PC-9 (cell line): ENCODE results near the gene ST8SIA1.

Experiments
- EZH2 ChIP-seq: fragments of 200-600 bp; sonication (generic); IDR thresholded peaks from 2 replicates; pipeline ENCODE4 v1.8.0; 2017; ENCODE audit warnings: antibody characterized with exemption, low read depth
- TF ChIP-seq, protein P1 (sequence below): fragments of 200-600 bp; sonication (generic); conservative IDR thresholded peaks from 2 replicates; pipeline ENCODE4 v1.6.1; 2017; ENCODE audit warnings: mixed run types, antibody characterized with exemption, mild to moderate bottlenecking, moderate library complexity

DNA sequence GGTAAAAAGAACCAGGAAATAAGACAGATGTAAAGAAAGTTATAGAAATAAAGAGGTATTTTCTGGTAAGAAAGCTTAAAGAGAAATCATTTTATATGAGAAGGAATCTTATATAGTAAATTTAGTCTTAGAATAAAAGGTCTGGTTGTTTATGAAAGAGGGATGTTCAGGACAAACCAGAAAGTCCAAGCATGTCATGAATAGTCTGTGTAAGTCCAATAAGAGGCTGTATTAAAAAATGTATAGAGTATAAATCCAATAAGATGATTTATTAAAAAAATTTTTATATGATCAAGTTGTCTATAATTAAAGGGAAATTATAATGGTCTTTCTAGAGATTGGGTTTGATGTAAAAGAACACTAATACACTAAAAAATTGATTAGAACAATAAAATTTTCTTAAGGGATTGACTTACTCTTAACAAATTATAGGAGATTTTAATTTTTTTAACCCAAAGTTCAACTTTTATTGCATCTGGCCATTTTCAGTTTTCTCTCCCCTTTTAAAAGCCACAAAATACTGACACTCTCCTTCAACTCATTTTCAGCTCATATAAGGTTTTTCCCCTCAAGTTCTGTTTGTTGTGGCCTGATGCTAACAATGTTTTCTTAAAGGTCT lies 35.1 kb downstream of the ST8SIA1 start:
- TF ChIP-seq, protein P1, sequence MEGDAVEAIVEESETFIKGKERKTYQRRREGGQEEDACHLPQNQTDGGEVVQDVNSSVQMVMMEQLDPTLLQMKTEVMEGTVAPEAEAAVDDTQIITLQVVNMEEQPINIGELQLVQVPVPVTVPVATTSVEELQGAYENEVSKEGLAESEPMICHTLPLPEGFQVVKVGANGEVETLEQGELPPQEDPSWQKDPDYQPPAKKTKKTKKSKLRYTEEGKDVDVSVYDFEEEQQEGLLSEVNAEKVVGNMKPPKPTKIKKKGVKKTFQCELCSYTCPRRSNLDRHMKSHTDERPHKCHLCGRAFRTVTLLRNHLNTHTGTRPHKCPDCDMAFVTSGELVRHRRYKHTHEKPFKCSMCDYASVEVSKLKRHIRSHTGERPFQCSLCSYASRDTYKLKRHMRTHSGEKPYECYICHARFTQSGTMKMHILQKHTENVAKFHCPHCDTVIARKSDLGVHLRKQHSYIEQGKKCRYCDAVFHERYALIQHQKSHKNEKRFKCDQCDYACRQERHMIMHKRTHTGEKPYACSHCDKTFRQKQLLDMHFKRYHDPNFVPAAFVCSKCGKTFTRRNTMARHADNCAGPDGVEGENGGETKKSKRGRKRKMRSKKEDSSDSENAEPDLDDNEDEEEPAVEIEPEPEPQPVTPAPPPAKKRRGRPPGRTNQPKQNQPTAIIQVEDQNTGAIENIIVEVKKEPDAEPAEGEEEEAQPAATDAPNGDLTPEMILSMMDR, result no peak
- TF ChIP-seq EZH2, result no peak
